Measurements from ENCODE around the gene HINFP. TPM values are rescaled to one million over a fixed set of nuclear protein-coding genes. Genes with fewer than 3 reads are reported as not detected.

HINFP gene
- total and polyA plus RNA-seq, 2 of the 8 experiments (the other 6 are each of a cell fraction or from before 2014, with no cell fraction given), result 35.0 to 37.3 TPM

GRCh38 chr11:119167933-119168332 lies 46.6 kb downstream of the HINFP start:
- Histone ChIP-seq H3K36me3 (ENCODE audit: control insufficient read depth in 2 of 4, insufficient read depth in 4 of 4, low read length in 3 of 4) (no peaks in the 10 kb centered on the region), H4K91ac (replicated peaks; ENCODE audit: insufficient read length, low read length) (no peak overlapping the region), H3K23me2 (ENCODE audit: low read depth, low read length) (peaks cover 7% of the 10 kb centered on the region; the same call in 1 of the 2 replicates), H3K79me2 (ENCODE audit: control insufficient read depth in 1 of 2, insufficient read depth in 2 of 2, low read length in 2 of 2) (no peaks in the 10 kb centered on the region), H3K9me3 (ENCODE audit: insufficient read depth in 2 of 2, low read depth in 1 of 2, low read length in 1 of 2) (no peaks in the 10 kb centered on the region), H3K4me2 (ENCODE audit: insufficient read depth in 1 of 2, low read depth in 2 of 2, low read length in 2 of 2) (no peak overlapping the region), H3K27me3 (replicated peaks in 1 of 4; ENCODE audit: control insufficient read depth in 3 of 4, extremely low read depth in 1 of 4, insufficient read depth in 3 of 4, low read length in 3 of 4) (no peaks in the 10 kb centered on the region), H3K18ac (ENCODE audit: extremely low read depth, low read length) (no peak overlapping the region; the same call in 1 of the 2 replicates), H4K20me1 (replicated peaks in 1 of 2; ENCODE audit: control insufficient read depth in 1 of 2, insufficient read depth in 2 of 2, low read length in 2 of 2) (no peaks in the 10 kb centered on the region), H4K8ac (ENCODE audit: extremely low read depth, insufficient read depth, low read length) (0 out of 2 replicates have a peak overlapping the region, but pooled peaks have one; percentile 15), H3K14ac (ENCODE audit: insufficient read length) (no peak overlapping the region), H2AK5ac (ENCODE audit: low read depth, low read length) (no peak overlapping the region), H3K4me3 (ENCODE audit: extremely low read depth in 1 of 4, insufficient read depth in 2 of 4, low read depth in 3 of 4, low read length in 4 of 4) (no peak overlapping the region; a peak in 1 of 8 replicates), H2BK5ac (ENCODE audit: low read depth, low read length) (no peak overlapping the region; the same call in 1 of the 2 replicates), H4K5ac (ENCODE audit: insufficient read length, low read depth, low read length) (no peak overlapping the region), H3K27ac (ENCODE audit: low read depth, low read length) (no peak overlapping the region), H2AFZ (ENCODE audit: low read length) (no peak overlapping the region), H2BK12ac (ENCODE audit: low read depth, low read length) (peak overlapping the region; percentile 68; the same call in 1 of the 2 replicates), H3K79me1 (ENCODE audit: low read depth, low read length) (no peaks in the 10 kb centered on the region), H3K23ac (ENCODE audit: insufficient read length) (no peak overlapping the region), H3K56ac (replicated peaks; ENCODE audit: insufficient read length, low read depth, low read length) (no peak overlapping the region), H2BK15ac (ENCODE audit: low read length) (0 out of 2 replicates have a peak overlapping the region, but pooled peaks have one; percentile 36), H2BK20ac (ENCODE audit: low read length) (0 out of 2 replicates have a peak overlapping the region, but pooled peaks have one; percentile 40), H3K9ac (replicated peaks in 1 of 4; ENCODE audit: extremely low read depth in 1 of 4, low read depth in 3 of 4, low read length in 3 of 4) (no peak overlapping the region), H2BK120ac (replicated peaks; ENCODE audit: low read depth, low read length) (no peak overlapping the region), H3K4me1 (replicated peaks in 1 of 4; ENCODE audit: control insufficient read depth in 3 of 4, insufficient read depth in 4 of 4, low read length in 3 of 4) (peaks cover 0 to 4% (median 1%) of the 10 kb centered on the region in 4 experiments; a peak in 4 of 7 replicates), H3K4ac (replicated peaks; ENCODE audit: insufficient read length, low read depth, low read length) (peak overlapping the region; percentile 49)
- DNase-seq (ENCODE audit: low read depth in 1 of 2, low spot score in 2 of 2) (no peak), FAIRE-seq (no peak)
- ChIA-PET CTCF (ENCODE audit: partially characterized antibody) (interaction anchor here (1.0 to 24.3 kb wide), 7 partner anchors 8 to 68 kb away, joined by 3 to 389 read pairs (median 3); partner anchors contain the start of gene ABCG4), POLR2A (ENCODE audit: partially characterized antibody) (interaction anchor here (1.4 to 6.3 kb wide), 3 partner anchors 10 to 29 kb away, joined by 3 to 58 read pairs (median 15); partner anchors contain the start of gene ABCG4)
- WGBS, 2 experiments (ENCODE audit: extremely low coverage in 1 of 2, insufficient coverage in 1 of 2, insufficient read length in 1 of 2, insufficient replicate concordance in 2 of 2, low coverage in 1 of 2, low lambda C conversion rate in 2 of 2, missing lambda C conversion rate in 1 of 2), result 89% methylated on average over 6 of the region's 6 CpGs; no CpG with 5 or more reads in 1 of the 2 experiments
- no peak for TF ChIP-seq SRF (IDR thresholded peaks at IDR 0.05; ENCODE audit: low read depth, low read length)
- no peak for TF ChIP-seq JUN (IDR thresholded peaks at IDR 0.05; ENCODE audit: low read depth, low read length)
- TF ChIP-seq CTCF (IDR thresholded peaks at IDR 0.05; ENCODE audit: control extremely low read depth in 1 of 3, insufficient read depth in 1 of 3, low read depth in 1 of 3, low read length in 3 of 3), result no peak
- no peak for TF ChIP-seq ATF2 (IDR thresholded peaks at IDR 0.05; ENCODE audit: low read length)
- TF ChIP-seq POU5F1 (IDR thresholded peaks at IDR 0.05; ENCODE audit: low read depth, low read length), result no peak
- TF ChIP-seq POLR2AphosphoS5 (IDR thresholded peaks at IDR 0.05; ENCODE audit: low read depth, low read length), result no peak
- TF ChIP-seq EGR1 (IDR thresholded peaks at IDR 0.05; ENCODE audit: borderline replicate concordance, low read depth, low read length), result no peak
- TF ChIP-seq RFX5 (IDR thresholded peaks at IDR 0.05; ENCODE audit: borderline replicate concordance, low read depth, low read length), result no peak

All from H1 (cell line).